ENCODE data around the gene ASTN2. TPM values are rescaled to one million over a fixed set of nuclear protein-coding genes. Genes with fewer than 3 reads are reported as not detected.

ASTN2 gene
- polyA plus RNA-seq, 2 of the 4 experiments (the other 2 are of a cell fraction): 5.8 to 11.6 TPM

- no peak for TF ChIP-seq NR3C1 (IDR thresholded peaks at IDR 0.05)
- no peak for TF ChIP-seq EHMT2 (IDR thresholded peaks at IDR 0.05; ENCODE audit: low read depth)
- no peak for TF ChIP-seq TP53 (CRISPR knock-in tag; IDR thresholded peaks at IDR 0.05)
- TF ChIP-seq MYC (IDR thresholded peaks at IDR 0.05; ENCODE audit: borderline replicate concordance, low read length): no peak
- no peak for TF ChIP-seq KDM5A (IDR thresholded peaks at IDR 0.05)
- TF ChIP-seq CBX2 (IDR thresholded peaks at IDR 0.05; ENCODE audit: borderline replicate concordance, low read depth): no peak
- no peak for TF ChIP-seq BHLHE40 (IDR thresholded peaks at IDR 0.05; ENCODE audit: low read depth, low read length)
- TF ChIP-seq TFCP2L1 (CRISPR knock-in tag; IDR thresholded peaks at IDR 0.05): no peak
- no peak for TF ChIP-seq RNF2 (IDR thresholded peaks at IDR 0.05; ENCODE audit: borderline replicate concordance, low read depth)
- TF ChIP-seq POLR2AphosphoS2 (conservative IDR thresholded peaks at IDR 0.05; ENCODE audit: low read length): no peak
- no peak for TF ChIP-seq PBX3 (IDR thresholded peaks at IDR 0.05)
- no peak for TF ChIP-seq CBX8 (IDR thresholded peaks at IDR 0.05)
- no peak for TF ChIP-seq HOXB5 (CRISPR knock-in tag; IDR thresholded peaks at IDR 0.05)
- TF ChIP-seq ELK1 (IDR thresholded peaks at IDR 0.05; ENCODE audit: low read depth, low read length): no peak
- POLR2A ChIA-PET: no interaction called here
- no peak for ATAC-seq
- WGBS (ENCODE audit: missing lambda C conversion rate): 48% methylated on average over 2 of the region's 2 CpGs
- no peak for DNase-seq (ENCODE audit: low read depth in 1 of 2, low spot score in 1 of 2)
- Histone ChIP-seq H3K4me3 (no peak overlapping the region), H3K9me3 (no peaks in the 10 kb centered on the region), H3K4me2 (no peak overlapping the region), H3K27ac (no peak overlapping the region), H3K4me1 (no peaks in the 10 kb centered on the region)
- CTCF ChIA-PET: interaction anchor here (1.3 kb wide), 1 partner anchor 9 kb away, joined by 3 read pairs; no protein-coding TSS in a partner anchor
- FAIRE-seq: no peak
Observed at GRCh38 chr9:116945817-116946216, 469.0 kb downstream of the ASTN2 start.

- H3K4me2 ChIP-seq: no peak overlapping the region
- CTCF ChIA-PET: interaction anchor here (1.1 to 1.3 kb wide), 2 partner anchors 11 to 208 kb away, joined by 3 read pairs; no protein-coding TSS in a partner anchor
- WGBS (ENCODE audit: missing lambda C conversion rate): 11% methylated on average over 4 of the region's 4 CpGs
Observed at GRCh38 chr9:116944714-116945534, 469.9 kb downstream of the ASTN2 start.

GRCh38 chr9:116943970-116944369, 470.9 kb downstream of the ASTN2 start:
- FAIRE-seq: no peak
- no peak overlapping the region for H3K27ac ChIP-seq
- CTCF ChIA-PET: interaction anchor here (1.1 to 1.5 kb wide), 3 partner anchors 10 to 207 kb away, joined by 3 read pairs; no protein-coding TSS in a partner anchor
- H3K4me3 ChIP-seq: no peak overlapping the region
- ATAC-seq: no peak
- no peak overlapping the region for H3K4me2 ChIP-seq
- no peak for DNase-seq (ENCODE audit: low read depth in 1 of 2, low spot score in 1 of 2)
- H3K4me1 ChIP-seq: no peaks in the 10 kb centered on the region
- 48% methylated on average over 5 of the region's 5 CpGs for WGBS (ENCODE audit: missing lambda C conversion rate)
- TF ChIP-seq E2F6 (IDR thresholded peaks at IDR 0.05; ENCODE audit: borderline replicate concordance, low read depth): no peak
- no peak for TF ChIP-seq CHD4 (IDR thresholded peaks at IDR 0.05; ENCODE audit: borderline replicate concordance)
- no peak for TF ChIP-seq ELK1 (IDR thresholded peaks at IDR 0.05; ENCODE audit: low read depth, low read length)
- no peak for TF ChIP-seq CTCF (IDR thresholded peaks at IDR 0.05)
- POLR2A ChIA-PET: no interaction called here
- H3K9me3 ChIP-seq: no peaks in the 10 kb centered on the region

More at GRCh38 chr9:116944714-116945534, 469.9 kb downstream of the ASTN2 start:
- H3K4me3 ChIP-seq: no peak overlapping the region
- H3K27ac ChIP-seq: no peak overlapping the region
- no peak for ATAC-seq
- DNase-seq (ENCODE audit: low read depth in 1 of 2, low spot score in 1 of 2): no peak
- TF ChIP-seq CHD2 (IDR thresholded peaks at IDR 0.05; ENCODE audit: low read length, partially characterized antibody): no peak
- H3K9me3 ChIP-seq: no peaks in the 10 kb centered on the region
- FAIRE-seq: no peak
- POLR2A ChIA-PET: no interaction called here
- no peaks in the 10 kb centered on the region for H3K4me1 ChIP-seq
